Gastrocnemius medialis (tissue), 4 donors: ENCODE results near the gene AVL9. TPM values are rescaled to one million over a fixed set of nuclear protein-coding genes. Genes with fewer than 3 reads are reported as not detected.
A peak's percentile ranks its signal among the peaks of the same experiment; 100 is the strongest.
"Not testable (repeated sequence)": the region's sequence is repeated elsewhere in the genome, so short reads cannot be mapped to it uniquely, and the experiment has no call there.

Experiments used
- ATAC-seq, 2 donors: fragments of 150-250 bp; one replicate each; pipeline ENCODE4 v1.9.1; 2016
- DNase-seq, 2 donors: peaks; one replicate each; pipeline ENCODE4 v3.0.0-alpha.2; 2019
- H3K27ac ChIP-seq, 4 donors: fragments of 200-600 bp; sonication (generic); 1 replicate in 1 of 4; 2 replicates in 3 of 4; pipeline ENCODE4 v1.5.1; 2016 to 2018; ENCODE audit warnings: mild to moderate bottlenecking in 2 of 4, moderate library complexity in 1 of 4
- H3K27me3 ChIP-seq, 3 donors: fragments of 200-600 bp; sonication (generic) in 2 of 3; 1 replicate in 1 of 3; 2 replicates in 2 of 3; pipeline versions ENCODE4 v1.5.1 to v1.6.0; 2016 to 2019; ENCODE audit warnings: mild to moderate bottlenecking in 1 of 3, moderate library complexity in 1 of 3
- H3K36me3 ChIP-seq, 2 donors: fragments of 200-600 bp; sonication (generic) in 1 of 2; one replicate each; pipeline ENCODE4 v1.5.1; 2017 to 2018
- H3K4me1 ChIP-seq, 2 donors: fragments of 200-600 bp; sonication (generic) in 1 of 2; one replicate each; pipeline ENCODE4 v1.5.1; 2016 to 2017; ENCODE audit warnings: mild to moderate bottlenecking in 2 of 2
- H3K4me3 ChIP-seq, 4 donors: fragments of 200-600 bp; sonication (generic) in 3 of 4; 1 replicate in 1 of 4; 2 replicates in 3 of 4; pipeline ENCODE4 v1.5.1; 2016 to 2019; ENCODE audit warnings: mild to moderate bottlenecking in 2 of 4
- H3K9me3 ChIP-seq, 3 donors: fragments of 200-600 bp; sonication (generic) in 2 of 3; 1 replicate in 1 of 3; 2 replicates in 2 of 3; pipeline ENCODE4 v1.5.1; 2016 to 2019
- POLR2A ChIP-seq, 2 donors: fragments of 450-650 bp; IDR thresholded peaks; one replicate each; pipeline ENCODE4 v1.6.1; 2017; ENCODE audit warnings: antibody characterized with exemption in 2 of 2, mild to moderate bottlenecking in 2 of 2, moderate library complexity in 2 of 2
- in situ Hi-C, 4 donors: fragments of 200-750 bp; cut with MboI; loops; one replicate each; pipeline versions ENCODE4 v1.15.0 to v1.8.0; 2017; ENCODE audit warnings: low sequenced_read_pairs in 4 of 4
- intact Hi-C: fragments of 100-400 bp; cut with DNase I; formaldehyde crosslinking; loops from one replicate; pipeline ENCODE4 v1.15.1; 2023; ENCODE audit warnings: low total_unique reads
- total RNA-seq, 4 donors: library from RNA; depleted of rRNA; stranded (reverse); fragments of >200 nt; gene quantifications; one replicate each; pipeline versions ENCODE4 v1.1.0 to v1.2.3, GENCODE V29; 2016
- TF ChIP-seq, protein P1 (sequence below), 5 experiments: fragments of 450-650 bp in 3 of 5; fragments of 200-600 bp in 2 of 5; sonication (generic) in 2 of 5; IDR thresholded peaks in 4 of 5; conservative IDR thresholded peaks in 1 of 5; 1 replicate in 4 of 5; 2 replicates in 1 of 5; pipeline ENCODE4 v1.5.1; 2016 to 2019; ENCODE audit warnings: antibody characterized with exemption in 5 of 5, mild to moderate bottlenecking in 3 of 5, moderate library complexity in 3 of 5

The AVL9 gene
- total RNA-seq, 4 donors from 2014 or later = 22.3 to 27.6 (median 25.5) TPM

DNA sequence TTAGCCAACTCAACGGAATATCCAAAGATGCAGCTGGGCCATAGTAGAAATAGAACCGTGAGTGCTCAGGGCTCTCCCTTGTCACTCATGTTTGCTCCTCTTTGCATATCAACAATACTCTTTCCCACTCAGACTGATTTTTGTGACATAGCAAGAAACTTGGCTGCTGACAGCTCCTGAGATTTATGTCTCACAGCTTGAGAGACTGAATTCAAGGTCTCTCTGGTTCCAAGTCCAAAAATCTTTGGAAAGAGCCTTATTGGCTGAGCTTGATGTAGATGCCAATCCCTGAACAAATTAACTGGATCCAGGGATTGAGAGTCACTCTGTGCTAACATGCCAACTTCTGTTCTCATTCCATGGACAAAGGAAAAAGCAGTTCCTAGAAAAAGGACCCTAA is 35.5 kb upstream of the AVL9 start:
- H3K4me1 ChIP-seq = peaks cover 0 to 7% of the 10 kb centered on the region in 2 donors
- intact Hi-C loops (no loop called here), in situ Hi-C loops (no loop called here)
- no peaks in the 10 kb centered on the region for H3K36me3 ChIP-seq
- no peak overlapping the region for H3K4me3 ChIP-seq
- no peaks in the 10 kb centered on the region for H3K27me3 ChIP-seq
- DNase-seq (no peak), ATAC-seq (no peak)
- no peak overlapping the region for H3K27ac ChIP-seq
- H3K9me3 ChIP-seq = no peaks in the 10 kb centered on the region
- no peak for TF ChIP-seq POLR2A (IDR thresholded peaks at IDR 0.05)

DNA sequence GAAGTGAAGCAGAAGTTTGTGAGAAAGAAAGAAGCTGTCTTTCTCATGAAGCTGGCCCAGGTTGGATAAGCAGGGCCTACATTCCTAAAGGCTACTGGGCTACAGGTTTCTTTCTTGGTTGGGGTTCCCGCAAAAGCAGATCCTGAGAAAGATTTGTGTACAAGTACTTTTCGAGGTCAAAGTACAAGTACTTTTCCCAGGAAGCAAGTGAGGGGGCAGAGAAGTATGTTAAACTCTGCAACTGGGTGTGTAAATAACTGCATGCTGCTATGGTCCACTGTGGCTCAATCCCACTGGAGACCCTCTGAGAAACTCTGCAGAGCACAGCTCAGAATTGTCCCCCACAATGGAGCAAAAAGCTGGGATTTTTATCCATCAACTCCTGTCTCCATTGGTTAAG is 33.8 kb upstream of the AVL9 start:
- DNase-seq (no peak), ATAC-seq (no peak)
- Histone ChIP-seq H3K27me3 (no peaks in the 10 kb centered on the region), H3K36me3 (no peaks in the 10 kb centered on the region), H3K4me3 (no peak overlapping the region), H3K27ac (no peak overlapping the region), H3K9me3 (no peaks in the 10 kb centered on the region), H3K4me1 (peaks cover 0 to 7% of the 10 kb centered on the region in 2 donors)
- TF ChIP-seq POLR2A (IDR thresholded peaks at IDR 0.05) = no peak
- TF ChIP-seq, protein P1, sequence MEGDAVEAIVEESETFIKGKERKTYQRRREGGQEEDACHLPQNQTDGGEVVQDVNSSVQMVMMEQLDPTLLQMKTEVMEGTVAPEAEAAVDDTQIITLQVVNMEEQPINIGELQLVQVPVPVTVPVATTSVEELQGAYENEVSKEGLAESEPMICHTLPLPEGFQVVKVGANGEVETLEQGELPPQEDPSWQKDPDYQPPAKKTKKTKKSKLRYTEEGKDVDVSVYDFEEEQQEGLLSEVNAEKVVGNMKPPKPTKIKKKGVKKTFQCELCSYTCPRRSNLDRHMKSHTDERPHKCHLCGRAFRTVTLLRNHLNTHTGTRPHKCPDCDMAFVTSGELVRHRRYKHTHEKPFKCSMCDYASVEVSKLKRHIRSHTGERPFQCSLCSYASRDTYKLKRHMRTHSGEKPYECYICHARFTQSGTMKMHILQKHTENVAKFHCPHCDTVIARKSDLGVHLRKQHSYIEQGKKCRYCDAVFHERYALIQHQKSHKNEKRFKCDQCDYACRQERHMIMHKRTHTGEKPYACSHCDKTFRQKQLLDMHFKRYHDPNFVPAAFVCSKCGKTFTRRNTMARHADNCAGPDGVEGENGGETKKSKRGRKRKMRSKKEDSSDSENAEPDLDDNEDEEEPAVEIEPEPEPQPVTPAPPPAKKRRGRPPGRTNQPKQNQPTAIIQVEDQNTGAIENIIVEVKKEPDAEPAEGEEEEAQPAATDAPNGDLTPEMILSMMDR (IDR thresholded peaks at IDR 0.05 in 4 of 5, conservative IDR thresholded peaks at IDR 0.05 in 1 of 5) = no peak
- in situ Hi-C loops = no loop called here
- intact Hi-C loops = no loop called here

DNA sequence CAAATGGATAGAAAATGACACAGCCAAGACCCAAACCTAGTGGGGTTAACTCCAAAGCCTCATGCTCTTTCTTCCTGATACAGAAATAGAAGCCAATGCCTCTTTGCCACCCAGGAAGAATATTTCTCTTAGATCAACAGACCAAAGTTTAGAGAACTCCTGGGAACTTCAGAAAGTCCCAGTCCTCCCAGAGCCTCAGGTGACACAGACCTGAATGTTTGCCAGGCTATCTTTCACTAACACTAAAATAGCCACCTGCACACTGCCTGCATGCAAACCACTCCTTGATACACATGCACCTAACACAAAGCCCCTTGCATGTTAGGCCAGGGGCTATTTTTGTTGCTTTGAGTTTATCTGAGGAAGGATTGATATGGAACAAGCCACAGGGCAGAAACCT is 32.8 kb upstream of the AVL9 start:
- Histone ChIP-seq H3K9me3 (no peaks in the 10 kb centered on the region), H3K27me3 (no peaks in the 10 kb centered on the region), H3K4me3 (no peak overlapping the region), H3K27ac (no peak overlapping the region), H3K4me1 (peaks cover 0 to 7% of the 10 kb centered on the region in 2 donors), H3K36me3 (no peaks in the 10 kb centered on the region)
- intact Hi-C loops = no loop called here
- in situ Hi-C loops = no loop called here
- no peak for ATAC-seq
- TF ChIP-seq, protein P1 (IDR thresholded peaks at IDR 0.05 in 4 of 5, conservative IDR thresholded peaks at IDR 0.05 in 1 of 5) = no peak
- no peak for TF ChIP-seq POLR2A (IDR thresholded peaks at IDR 0.05)
- DNase-seq = no peak

DNA sequence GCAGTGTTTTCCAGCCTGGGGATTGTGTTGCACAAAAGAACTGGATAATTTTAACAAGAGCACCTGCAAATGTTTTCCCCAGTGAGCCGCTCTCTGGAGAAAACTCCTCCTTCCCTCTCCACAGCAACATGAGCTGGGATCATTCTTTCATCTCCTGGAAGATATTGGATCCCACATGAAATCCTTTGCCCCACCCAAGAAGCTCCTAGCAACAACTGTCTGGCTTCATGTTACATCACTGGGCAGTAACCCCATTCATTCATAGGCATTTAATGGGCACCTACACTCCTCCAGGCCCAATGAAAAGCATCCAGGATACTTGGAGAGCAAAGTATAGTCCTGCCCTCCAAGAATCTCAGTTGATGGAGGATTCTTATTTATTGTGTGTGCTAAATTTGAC is 32.3 kb upstream of the AVL9 start:
- in situ Hi-C loops = no loop called here
- TF ChIP-seq, protein P1 (IDR thresholded peaks at IDR 0.05 in 4 of 5, conservative IDR thresholded peaks at IDR 0.05 in 1 of 5) = no peak
- no peak for TF ChIP-seq POLR2A (IDR thresholded peaks at IDR 0.05)
- intact Hi-C loops = no loop called here

DNA sequence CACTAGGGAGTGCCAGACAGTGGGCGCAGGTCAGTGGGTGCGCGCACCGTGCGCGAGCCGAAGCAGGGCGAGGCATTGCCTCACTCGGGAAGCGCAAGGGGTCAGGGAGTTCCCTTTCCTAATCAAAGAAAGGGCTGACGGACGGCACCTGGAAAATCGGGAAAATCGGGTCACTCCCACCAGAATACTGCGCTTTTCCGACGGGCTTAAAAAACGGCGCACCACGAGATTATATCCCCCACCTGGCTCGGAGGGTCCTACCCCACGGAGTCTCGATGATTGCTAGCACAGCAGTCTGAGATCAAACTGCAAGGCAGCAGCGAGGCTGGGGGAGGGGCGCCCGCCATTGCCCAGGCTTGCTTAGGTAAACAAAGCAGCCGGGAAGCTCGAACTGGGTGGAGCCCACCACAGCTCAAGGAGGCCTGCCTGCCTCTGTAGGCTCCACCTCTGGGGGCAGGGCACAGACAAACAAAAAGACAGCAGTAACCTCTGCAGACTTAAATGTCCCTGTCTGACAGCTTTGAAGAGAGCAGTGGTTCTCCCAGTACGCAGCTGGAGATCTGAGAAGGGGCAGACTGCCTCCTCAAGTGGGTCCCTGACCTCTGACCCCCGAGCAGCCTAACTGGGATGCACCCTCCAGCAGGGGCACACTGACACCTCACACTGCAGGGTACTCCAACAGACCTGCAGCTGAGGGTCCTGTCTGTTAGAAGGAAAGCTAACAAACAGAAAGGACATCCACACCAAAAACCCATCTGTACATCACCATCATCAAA is 30.5 kb upstream of the AVL9 start:
- H3K36me3 ChIP-seq, intact Hi-C loops, DNase-seq, ATAC-seq, H3K4me3 ChIP-seq, H3K27ac ChIP-seq, H3K9me3 ChIP-seq, H3K27me3 ChIP-seq, H3K4me1 ChIP-seq, in situ Hi-C loops: not testable (repeated sequence)

More for the DNA sequence above, 32.3 kb upstream of the AVL9 start:
- DNase-seq = no peak
- H3K36me3 ChIP-seq = no peaks in the 10 kb centered on the region
- H3K27me3 ChIP-seq = no peaks in the 10 kb centered on the region
- H3K4me3 ChIP-seq = no peak overlapping the region
- H3K9me3 ChIP-seq = no peaks in the 10 kb centered on the region
- H3K27ac ChIP-seq = no peak overlapping the region
- ATAC-seq = peak in 1 of 2 donors; percentile 39
- H3K4me1 ChIP-seq = peaks cover 0 to 7% of the 10 kb centered on the region in 2 donors

DNA sequence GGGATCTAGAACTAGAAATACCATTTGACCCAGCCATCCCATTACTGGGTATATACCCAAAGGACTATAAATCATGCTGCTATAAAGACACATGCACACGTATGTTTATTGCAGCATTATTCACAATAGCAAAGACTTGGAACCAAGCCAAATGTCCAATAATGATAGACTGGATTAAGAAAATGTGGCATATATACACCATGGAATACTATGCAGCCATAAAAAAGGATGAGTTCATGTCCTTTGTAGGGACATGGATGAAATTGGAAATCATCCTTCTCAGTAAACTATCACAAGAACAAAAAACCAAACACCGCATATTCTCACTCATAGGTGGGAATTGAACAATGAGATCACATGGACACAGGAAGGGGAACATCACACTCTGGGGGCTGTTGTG is 25.3 kb upstream of the AVL9 start:
- H3K36me3 ChIP-seq, H3K4me3 ChIP-seq, intact Hi-C loops, H3K9me3 ChIP-seq, H3K27ac ChIP-seq, ATAC-seq, H3K4me1 ChIP-seq, DNase-seq, H3K27me3 ChIP-seq, in situ Hi-C loops: not testable (repeated sequence)
